Activated CD8-positive, alpha-beta T cell treated with anti-CD3 and anti-CD28 coated beads, Interleukin-2, amount 10 ng/mL, durations not matched to agents 7 days and 5 days (primary cell): Measurements from ENCODE around the gene PTGR3. TPM values are rescaled to one million over a fixed set of nuclear protein-coding genes. Genes with fewer than 3 reads are reported as not detected.

ENCODE experiments used
- ATAC-seq: fragments of 150-1000 bp; cut with Tn5 transposase; one replicate; pipeline ENCODE4 v1.10.0; 2021; ENCODE audit warnings: moderate library complexity
- CTCF ChIA-PET: fragments of 350-600 bp; sonication (Branson Sonifier 250); formaldehyde crosslinking; loops from one replicate; lab custom pipeline; 2021; ENCODE audit warnings: antibody characterized with exemption; lab: Charles Lee
- POLR2A ChIA-PET: fragments of 350-600 bp; sonication (Branson Sonifier 250); formaldehyde crosslinking; loops from one replicate; lab custom pipeline; 2021; ENCODE audit warnings: antibody characterized with exemption; lab: Charles Lee
- DNase-seq: peaks from one replicate; pipeline ENCODE4 v3.0.0-alpha.2; 2020
- H3K27ac Mint-ChIP-seq: one replicate; pipeline ENCODE4 v1.8.0; 2021; ENCODE audit warnings: mild to moderate bottlenecking, mixed read lengths
- H3K27me3 Mint-ChIP-seq: one replicate; pipeline ENCODE4 v1.8.0; 2021; ENCODE audit warnings: low read depth, mixed read lengths
- H3K36me3 Mint-ChIP-seq: one replicate; pipeline ENCODE4 v1.8.0; 2021; ENCODE audit warnings: low read depth, mixed read lengths
- H3K4me1 Mint-ChIP-seq: one replicate; pipeline ENCODE4 v1.8.0; 2021; ENCODE audit warnings: low read depth, mixed read lengths
- H3K4me3 Mint-ChIP-seq: one replicate; pipeline ENCODE4 v1.8.0; 2021; ENCODE audit warnings: mild to moderate bottlenecking, mixed read lengths
- H3K9me3 Mint-ChIP-seq: one replicate; pipeline ENCODE4 v1.8.0; 2022; ENCODE audit warnings: mixed read lengths; ENCODE audit not compliant: insufficient read depth
- total RNA-seq, 2 experiments: library from RNA; stranded (reverse); gene quantifications; one replicate each; pipeline ENCODE4 v1.2.3, GENCODE V29; 2021

PTGR3 gene
- total RNA-seq, 2 experiments from 2014 or later = 21.8 to 21.9 TPM

GRCh38 chr18:75231053-75231406 is 22.1 kb upstream of the PTGR3 start:
- no peak overlapping the region for H3K4me3 Mint-ChIP-seq
- ChIA-PET CTCF (no interaction called here), POLR2A (interaction anchor here (1.8 kb wide), 1 partner anchor 21 kb away, joined by 4 read pairs; the partner anchor contains the start of gene TSHZ1)
- DNase-seq = no peak
- H3K27me3 Mint-ChIP-seq = no peaks in the 10 kb centered on the region
- H3K9me3 Mint-ChIP-seq = no peaks in the 10 kb centered on the region
- peaks cover 5% of the 10 kb centered on the region for H3K36me3 Mint-ChIP-seq
- ATAC-seq = no peak
- H3K27ac Mint-ChIP-seq = no peak overlapping the region
- peaks cover 31% of the 10 kb centered on the region for H3K4me1 Mint-ChIP-seq

GRCh38 chr18:75230163-75231052 is 21.5 kb upstream of the PTGR3 start:
- no peak for DNase-seq
- ChIA-PET CTCF (no interaction called here), POLR2A (interaction anchor here (1.8 kb wide), 1 partner anchor 20 kb away, joined by 4 read pairs; the partner anchor contains the start of gene TSHZ1)
- Mint-ChIP-seq H3K4me1 (peaks cover 29% of the 10 kb centered on the region), H3K4me3 (no peak overlapping the region), H3K27me3 (no peaks in the 10 kb centered on the region), H3K9me3 (no peaks in the 10 kb centered on the region), H3K36me3 (peaks cover 5% of the 10 kb centered on the region), H3K27ac (no peak overlapping the region)
- ATAC-seq = no peak

GRCh38 chr18:75229437-75229836 is 20.5 kb upstream of the PTGR3 start:
- DNase-seq (no peak), ATAC-seq (no peak)
- H3K9me3 Mint-ChIP-seq = no peaks in the 10 kb centered on the region
- ChIA-PET POLR2A (no interaction called here), CTCF (interaction anchor here (1.1 kb wide), 1 partner anchor 17 kb away, joined by 3 read pairs; no protein-coding TSS in a partner anchor)
- no peak overlapping the region for H3K4me3 Mint-ChIP-seq
- peaks cover 26% of the 10 kb centered on the region for H3K4me1 Mint-ChIP-seq
- H3K36me3 Mint-ChIP-seq = peaks cover 5% of the 10 kb centered on the region
- no peak overlapping the region for H3K27ac Mint-ChIP-seq
- no peaks in the 10 kb centered on the region for H3K27me3 Mint-ChIP-seq

GRCh38 chr18:75228967-75229366 is 20.0 kb upstream of the PTGR3 start:
- no peak for ATAC-seq
- ChIA-PET CTCF (interaction anchor here (1.1 kb wide), 1 partner anchor 17 kb away, joined by 3 read pairs; no protein-coding TSS in a partner anchor), POLR2A (interaction anchor here (0.6 kb wide), 1 partner anchor 20 kb away, joined by 3 read pairs; the partner anchor contains the start of gene PTGR3)
- Mint-ChIP-seq H3K4me1 (peaks cover 26% of the 10 kb centered on the region), H3K9me3 (no peaks in the 10 kb centered on the region), H3K36me3 (peaks cover 5% of the 10 kb centered on the region), H3K27ac (no peak overlapping the region), H3K27me3 (no peaks in the 10 kb centered on the region), H3K4me3 (no peak overlapping the region)
- no peak for DNase-seq

GRCh38 chr18:75227535-75228296 is 18.8 kb upstream of the PTGR3 start:
- ChIA-PET CTCF (no interaction called here), POLR2A (no interaction called here)
- ATAC-seq (no peak), DNase-seq (no peak)
- Mint-ChIP-seq H3K9me3 (no peaks in the 10 kb centered on the region), H3K4me1 (peaks cover 29% of the 10 kb centered on the region), H3K4me3 (no peak overlapping the region), H3K27ac (no peak overlapping the region), H3K27me3 (no peaks in the 10 kb centered on the region), H3K36me3 (peaks cover 5% of the 10 kb centered on the region)

GRCh38 chr18:75226956-75227316 is 18.0 kb upstream of the PTGR3 start:
- Mint-ChIP-seq H3K36me3 (peaks cover 5% of the 10 kb centered on the region), H3K4me3 (no peak overlapping the region), H3K4me1 (peaks cover 31% of the 10 kb centered on the region), H3K27me3 (no peaks in the 10 kb centered on the region), H3K9me3 (no peaks in the 10 kb centered on the region), H3K27ac (no peak overlapping the region)
- no peak for ATAC-seq
- DNase-seq = no peak
- POLR2A ChIA-PET = no interaction called here
- CTCF ChIA-PET = interaction anchor here (1.8 kb wide), 1 partner anchor 16 kb away, joined by 5 read pairs; no protein-coding TSS in a partner anchor

- ATAC-seq (no peak), DNase-seq (no peak)
- peaks cover 35% of the 10 kb centered on the region for H3K4me1 Mint-ChIP-seq
- H3K27ac Mint-ChIP-seq = no peak overlapping the region
- peaks cover 5% of the 10 kb centered on the region for H3K36me3 Mint-ChIP-seq
- no peaks in the 10 kb centered on the region for H3K27me3 Mint-ChIP-seq
- H3K9me3 Mint-ChIP-seq = no peaks in the 10 kb centered on the region
- H3K4me3 Mint-ChIP-seq = no peak overlapping the region
- CTCF ChIA-PET = interaction anchor here (1.1 to 1.8 kb wide), 2 partner anchors 13 to 16 kb away, joined by 3 to 5 read pairs; no protein-coding TSS in a partner anchor
- POLR2A ChIA-PET = interaction anchor here (0.6 to 0.7 kb wide), 2 partner anchors 14 to 742 kb away, joined by 3 read pairs; no protein-coding TSS in a partner anchor
Measured at GRCh38 chr18:75226286-75226955, 17.5 kb upstream of the PTGR3 start.

- DNase-seq (no peak), ATAC-seq (no peak)
- Mint-ChIP-seq H3K4me3 (no peak overlapping the region), H3K4me1 (peaks cover 33% of the 10 kb centered on the region), H3K27me3 (no peaks in the 10 kb centered on the region), H3K36me3 (no peaks in the 10 kb centered on the region), H3K27ac (no peak overlapping the region), H3K9me3 (no peaks in the 10 kb centered on the region)
- ChIA-PET POLR2A (no interaction called here), CTCF (interaction anchor here (1.3 to 1.7 kb wide), 2 partner anchors 8 to 23 kb away, joined by 3 to 4 read pairs; no protein-coding TSS in a partner anchor)
Measured at GRCh38 chr18:75223687-75224347, 14.9 kb upstream of the PTGR3 start.

- no peaks in the 10 kb centered on the region for H3K9me3 Mint-ChIP-seq
- no peaks in the 10 kb centered on the region for H3K36me3 Mint-ChIP-seq
- no peaks in the 10 kb centered on the region for H3K27me3 Mint-ChIP-seq
- ChIA-PET CTCF (no interaction called here), POLR2A (no interaction called here)
- DNase-seq (no peak), ATAC-seq (no peak)
- no peak overlapping the region for H3K27ac Mint-ChIP-seq
- H3K4me3 Mint-ChIP-seq = no peak overlapping the region
- peaks cover 31% of the 10 kb centered on the region for H3K4me1 Mint-ChIP-seq
Measured at GRCh38 chr18:75222407-75222806, 13.5 kb upstream of the PTGR3 start.

GRCh38 chr18:75221897-75222296 is 13.0 kb upstream of the PTGR3 start:
- H3K4me1 Mint-ChIP-seq = peaks cover 28% of the 10 kb centered on the region
- ChIA-PET POLR2A (interaction anchor here (0.6 kb wide), 1 partner anchor 11 kb away, joined by 3 read pairs; the partner anchor contains the start of gene TSHZ1), CTCF (no interaction called here)
- H3K36me3 Mint-ChIP-seq = no peaks in the 10 kb centered on the region
- H3K4me3 Mint-ChIP-seq = no peak overlapping the region
- H3K9me3 Mint-ChIP-seq = no peaks in the 10 kb centered on the region
- H3K27ac Mint-ChIP-seq = no peak overlapping the region
- H3K27me3 Mint-ChIP-seq = no peaks in the 10 kb centered on the region
- ATAC-seq (no peak), DNase-seq (no peak)

GRCh38 chr18:75221397-75221796 is 12.5 kb upstream of the PTGR3 start:
- H3K4me3 Mint-ChIP-seq = no peak overlapping the region
- H3K27me3 Mint-ChIP-seq = no peaks in the 10 kb centered on the region
- POLR2A ChIA-PET = interaction anchor here (0.6 kb wide), 1 partner anchor 11 kb away, joined by 3 read pairs; the partner anchor contains the start of gene TSHZ1
- ATAC-seq (no peak), DNase-seq (no peak)
- H3K4me1 Mint-ChIP-seq = peaks cover 28% of the 10 kb centered on the region
- peaks cover 2% of the 10 kb centered on the region for H3K36me3 Mint-ChIP-seq
- CTCF ChIA-PET = no interaction called here
- no peak overlapping the region for H3K27ac Mint-ChIP-seq
- H3K9me3 Mint-ChIP-seq = no peaks in the 10 kb centered on the region
